Measurements from ENCODE around the gene CDC25B.

Gene CDC25B

GRCh38 chr20:3795511-3796468 lies at the start of gene CDC25B:
Gene CDC25B, plus strand, starts transcription at chr20:3796310. Its CDS starts 222 bp downstream, at chr20:3796532.
- DNase-seq, result peak; percentile 89

- DNase-seq, result no peak
Observed at GRCh38 chr20:3747471-3747870, 48.6 kb upstream of the CDC25B start.

- DNase-seq, result no peak
Observed at GRCh38 chr20:3748073-3748472, 48.0 kb upstream of the CDC25B start.

GRCh38 chr20:3749087-3749688 lies 46.9 kb upstream of the CDC25B start:
- DNase-seq, result no peak

GRCh38 chr20:3749689-3750531 lies 46.2 kb upstream of the CDC25B start:
- peak; percentile 65 for DNase-seq

- no peak for DNase-seq
Observed at GRCh38 chr20:3751305-3751674, 44.8 kb upstream of the CDC25B start.

GRCh38 chr20:3751675-3752385 lies 44.3 kb upstream of the CDC25B start:
- no peak for DNase-seq

GRCh38 chr20:3752386-3752759 lies 43.7 kb upstream of the CDC25B start:
- no peak for DNase-seq

- peak; percentile 11 for DNase-seq
Observed at GRCh38 chr20:3753098-3753497, 43.0 kb upstream of the CDC25B start.

- no peak for DNase-seq
Observed at GRCh38 chr20:3753501-3754275, 42.4 kb upstream of the CDC25B start.

GRCh38 chr20:3754276-3754630 lies 41.9 kb upstream of the CDC25B start:
- no peak for DNase-seq

GRCh38 chr20:3755269-3755668 lies 40.8 kb upstream of the CDC25B start:
- DNase-seq, result no peak

- DNase-seq, result no peak
Observed at GRCh38 chr20:3755814-3756480, 40.2 kb upstream of the CDC25B start.

GRCh38 chr20:3757268-3757667 lies 38.8 kb upstream of the CDC25B start:
- no peak for DNase-seq

- no peak for DNase-seq
Observed at GRCh38 chr20:3758566-3758965, 37.5 kb upstream of the CDC25B start.

- DNase-seq, result no peak
Observed at GRCh38 chr20:3759316-3759823, 36.7 kb upstream of the CDC25B start.

- no peak for DNase-seq
Observed at GRCh38 chr20:3759884-3760283, 36.2 kb upstream of the CDC25B start.

- DNase-seq, result no peak
Observed at GRCh38 chr20:3760655-3761348, 35.3 kb upstream of the CDC25B start.

- DNase-seq, result no peak
Observed at GRCh38 chr20:3763671-3764601, 32.2 kb upstream of the CDC25B start.
